Dedifferentiated amniotic fluid mesenchymal stem cell (primary cell): ENCODE measurements around the gene ACTA1.
"Not testable (repeated sequence)": the region's sequence is repeated elsewhere in the genome, so short reads cannot be mapped to it uniquely, and the experiment has no call there.

Experiments
- DNase-seq: peaks from one replicate; pipeline ENCODE4 v3.0.0-alpha.2; 2016; ENCODE audit errors: extremely low spot score

The ACTA1 gene

GRCh38 chr1:229440851-229441537 is 7.1 kb upstream of the ACTA1 start:
- DNase-seq: peak; percentile 58

GRCh38 chr1:229438021-229438420 is 4.1 kb upstream of the ACTA1 start:
- no peak for DNase-seq

- no peak for DNase-seq
These were observed 3.5 kb upstream of the ACTA1 start for GRCh38 chr1:229437443-229437842.

- DNase-seq: no peak
These were observed 2.3 kb upstream of the ACTA1 start for GRCh38 chr1:229436201-229436600.

DNA sequence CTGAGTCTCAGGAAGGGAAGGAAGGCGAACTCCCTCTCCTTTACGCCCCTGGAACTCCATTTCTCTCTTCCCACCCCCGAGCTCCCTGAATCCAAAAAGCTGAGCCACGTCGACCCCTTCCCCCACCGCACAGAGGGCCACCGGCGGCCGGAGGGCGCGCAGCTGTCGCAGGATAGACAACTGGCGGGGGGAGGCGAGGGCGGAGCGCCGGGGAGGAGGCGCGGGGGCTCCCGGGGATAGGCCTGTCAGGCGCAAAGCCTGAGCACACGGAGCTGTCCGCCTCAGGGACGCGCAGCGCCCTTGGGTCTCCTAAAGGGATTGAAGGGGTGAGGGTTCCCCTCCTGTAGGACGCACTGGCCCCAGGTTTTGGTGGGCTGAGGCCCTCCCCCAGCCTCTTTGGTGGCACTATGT is 752 bp upstream of the ACTA1 start:
- DNase-seq: no peak

DNA sequence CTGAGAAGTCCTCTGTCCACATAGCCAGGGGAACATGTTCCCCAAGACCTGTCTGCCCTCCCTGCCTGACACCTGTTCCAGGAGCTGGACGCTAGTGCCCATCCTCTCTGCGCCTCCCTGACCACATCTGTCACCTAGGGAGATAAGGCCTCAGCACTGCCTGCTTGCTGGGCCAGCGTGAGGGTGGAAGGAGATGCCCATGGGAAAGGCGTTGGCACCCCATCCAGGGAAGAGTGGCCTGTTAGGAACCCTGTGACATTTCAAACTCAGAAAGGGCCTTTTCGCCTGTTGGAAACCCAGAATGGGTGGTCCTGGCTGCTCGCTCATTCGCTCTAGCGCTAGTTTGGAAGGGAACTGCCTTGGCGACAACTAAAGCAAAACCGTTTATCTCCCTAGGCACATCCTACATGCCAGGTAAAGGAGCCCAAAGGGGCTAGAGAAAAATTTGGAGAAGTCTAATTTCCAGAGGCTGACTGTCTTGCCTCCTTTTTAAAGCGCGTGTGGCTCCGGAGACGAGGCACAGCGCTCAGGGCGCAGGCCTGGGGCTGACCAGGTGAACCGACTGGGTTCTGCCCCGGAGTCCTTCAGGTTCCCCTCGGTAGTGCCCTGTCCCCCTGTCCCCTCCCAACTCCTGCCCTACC is 410 bp downstream of the ACTA1 start:
- no peak for DNase-seq

- no peak for DNase-seq
These were observed 989 bp downstream of the ACTA1 start for GRCh38 chr1:229432905-229433304.

GRCh38 chr1:229432116-229432461 is 1.8 kb downstream of the ACTA1 start:
- DNase-seq: no peak

- DNase-seq: no peak
These were observed 2.4 kb downstream of the ACTA1 start for GRCh38 chr1:229431284-229432115.

DNA sequence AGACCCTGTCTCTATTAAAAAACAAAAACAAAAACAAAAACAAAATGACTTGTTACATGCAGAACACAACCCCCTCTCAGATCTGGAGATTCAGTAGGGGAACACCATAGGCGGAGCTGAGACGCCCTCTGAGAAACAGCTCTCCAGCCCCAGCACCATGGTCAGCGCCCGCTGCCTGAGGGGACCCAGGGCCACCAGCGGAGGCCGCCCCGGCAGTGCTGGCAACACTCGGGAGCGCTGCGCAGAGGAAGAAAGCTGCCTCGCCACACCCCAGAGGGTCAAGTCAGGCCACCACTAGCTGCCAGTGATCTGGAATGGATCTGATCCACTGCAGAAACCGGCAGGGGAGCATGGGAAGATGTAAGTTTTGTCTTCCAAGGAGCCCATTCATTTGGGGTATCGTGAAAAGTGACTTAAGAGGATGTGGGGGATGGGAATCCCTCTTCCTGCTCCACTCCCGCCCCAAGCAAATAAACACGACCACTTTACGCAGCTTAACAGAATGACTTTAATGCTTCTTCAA is 3.1 kb downstream of the ACTA1 start:
- DNase-seq: no peak

DNA sequence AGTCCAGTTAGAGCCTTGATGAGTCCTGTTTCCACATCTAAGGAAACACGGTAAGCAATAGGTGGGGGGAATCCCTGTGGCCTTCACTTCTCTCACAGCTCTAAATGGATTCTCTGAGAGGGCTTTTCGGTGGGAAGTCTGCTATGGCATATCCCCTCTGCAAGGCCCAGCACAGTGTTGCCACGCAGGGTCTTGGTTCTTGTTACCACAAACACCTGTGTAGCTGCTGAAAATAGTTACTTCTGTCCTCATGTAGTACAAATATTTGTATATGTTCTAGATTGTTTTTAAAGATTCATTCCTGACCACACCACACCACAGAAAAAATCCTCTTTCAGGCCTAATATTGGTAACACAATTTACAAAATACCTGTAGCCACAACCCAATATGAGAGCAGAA is 5.6 kb downstream of the ACTA1 start:
- no peak for DNase-seq

DNA sequence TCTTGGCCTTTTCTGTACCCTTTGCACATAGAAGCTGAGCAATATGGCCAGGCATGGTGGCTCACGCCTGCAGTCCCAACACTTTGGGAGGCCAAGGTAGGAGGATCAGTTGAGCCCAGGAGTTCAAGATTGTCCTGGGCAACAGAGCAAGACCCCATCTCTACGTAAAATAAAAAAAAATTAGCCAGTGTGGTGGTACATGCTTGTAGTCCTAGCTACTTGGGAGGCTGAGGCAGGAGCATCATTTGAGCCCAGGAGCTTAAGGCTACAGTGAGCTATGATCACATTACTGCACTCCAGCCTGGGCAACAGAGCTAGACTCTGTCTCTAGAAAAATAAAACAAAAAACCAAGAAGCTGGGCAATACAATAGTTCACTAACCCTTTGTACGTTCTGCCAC is 6.3 kb downstream of the ACTA1 start:
- DNase-seq: no peak

DNA sequence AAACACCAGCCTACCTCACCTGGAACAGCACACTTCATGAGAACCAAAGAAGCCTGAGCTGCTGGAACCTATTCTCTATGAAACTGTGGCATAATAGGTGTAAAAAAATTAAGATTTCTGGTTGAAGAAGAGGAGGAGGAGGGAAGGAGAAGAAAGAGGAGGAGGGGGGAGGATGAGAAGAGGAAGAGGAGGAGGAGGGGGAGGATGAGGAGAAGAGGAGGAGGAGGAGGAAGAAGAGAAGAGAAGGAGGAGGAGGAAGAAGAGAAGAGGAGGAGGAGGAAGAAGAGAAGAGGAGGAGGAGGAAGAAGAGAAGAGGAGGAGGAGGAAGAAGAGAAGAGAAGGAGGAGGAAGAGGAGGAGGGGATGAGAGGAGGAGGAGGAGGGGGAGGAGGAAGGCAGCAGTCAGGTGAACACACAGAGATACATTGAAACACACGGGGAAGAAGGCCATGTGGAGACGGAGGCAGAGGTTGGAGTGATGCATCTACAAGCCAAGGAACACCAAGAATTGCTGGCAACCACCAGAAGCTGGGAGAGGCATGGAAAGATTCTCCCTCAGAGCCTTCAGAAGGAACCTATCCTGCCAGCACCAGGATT is 8.2 kb downstream of the ACTA1 start:
- DNase-seq: no peak

DNA sequence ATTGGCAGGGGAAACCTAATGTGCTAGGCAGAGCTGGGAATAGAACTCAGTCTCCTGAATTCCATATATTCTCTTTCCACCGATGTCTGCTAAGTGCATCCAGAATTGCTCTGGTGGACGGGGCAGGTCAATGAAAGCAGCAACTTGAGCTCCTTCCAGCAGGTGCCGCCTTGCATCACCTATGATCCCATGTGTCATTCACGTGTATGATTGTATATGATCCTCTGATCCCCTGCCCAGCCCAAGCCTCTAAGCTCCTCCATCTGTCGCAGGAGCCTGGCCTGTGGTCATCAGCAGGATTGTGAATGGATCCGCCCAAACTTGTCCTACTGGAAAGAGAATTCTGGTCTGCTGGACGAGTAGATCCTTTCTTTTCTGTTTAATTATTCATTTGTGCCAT is 13.1 kb downstream of the ACTA1 start:
- no peak for DNase-seq

DNA sequence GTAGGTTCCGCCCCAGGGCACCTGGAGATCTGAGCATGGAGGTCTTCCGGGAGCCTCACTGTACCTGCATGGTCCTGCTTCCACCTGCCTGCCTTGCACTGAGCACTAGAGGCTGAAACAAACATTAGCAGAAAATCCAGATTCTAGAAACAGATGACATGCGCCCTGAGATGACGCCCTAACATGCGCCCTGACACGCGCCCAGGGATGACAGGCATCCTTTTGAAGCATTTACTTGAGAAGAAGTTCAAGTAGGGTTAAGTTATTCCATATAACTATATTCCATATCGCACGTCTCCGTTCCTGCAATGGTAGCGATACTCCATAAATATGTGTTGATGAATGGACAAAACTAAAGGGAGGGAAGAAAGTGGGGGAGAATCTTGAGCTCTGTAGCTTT is 13.7 kb downstream of the ACTA1 start:
- no peak for DNase-seq

DNA sequence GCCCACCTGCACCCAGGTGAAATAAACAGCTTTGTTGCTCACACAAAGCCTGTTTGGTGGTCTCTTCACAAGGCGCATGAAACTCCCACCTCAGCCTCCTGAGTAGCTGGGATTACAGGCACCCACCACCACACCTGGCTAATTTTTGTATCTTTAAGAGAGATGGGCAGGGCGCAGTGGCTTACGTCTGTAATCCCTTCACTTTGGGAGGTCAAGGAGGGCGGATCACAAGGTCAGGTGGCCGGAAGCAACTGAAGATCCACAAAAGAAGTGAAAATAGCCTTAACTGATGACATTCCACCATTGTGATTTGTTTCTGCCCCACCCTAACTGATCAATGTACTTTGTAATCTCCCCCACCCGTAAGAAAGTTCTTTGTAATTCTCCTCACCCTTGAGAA is 15.3 kb downstream of the ACTA1 start:
- DNase-seq: not testable (repeated sequence)

GRCh38 chr1:229412810-229413209 is 21.1 kb downstream of the ACTA1 start:
- DNase-seq: not testable (repeated sequence)

DNA sequence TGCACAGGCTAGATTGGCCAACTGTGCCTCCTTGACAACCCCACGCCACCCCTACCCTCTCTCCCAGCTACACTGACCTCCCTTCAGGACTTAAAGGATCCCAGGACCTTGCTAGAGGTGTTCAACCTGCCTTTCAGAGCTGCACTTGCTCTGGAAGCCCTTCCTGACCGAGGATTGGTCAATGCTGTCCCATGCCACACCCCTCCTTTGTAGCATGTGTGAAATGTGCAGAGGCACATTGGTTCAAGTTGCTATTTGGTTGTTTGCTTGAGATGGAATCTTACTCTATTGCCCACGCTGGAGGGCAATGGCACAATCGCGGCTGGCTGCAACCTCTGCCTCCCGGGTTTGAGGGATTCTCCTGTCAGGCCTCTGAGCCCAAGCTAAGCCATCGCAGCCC is 21.8 kb downstream of the ACTA1 start:
- no peak for DNase-seq

DNA sequence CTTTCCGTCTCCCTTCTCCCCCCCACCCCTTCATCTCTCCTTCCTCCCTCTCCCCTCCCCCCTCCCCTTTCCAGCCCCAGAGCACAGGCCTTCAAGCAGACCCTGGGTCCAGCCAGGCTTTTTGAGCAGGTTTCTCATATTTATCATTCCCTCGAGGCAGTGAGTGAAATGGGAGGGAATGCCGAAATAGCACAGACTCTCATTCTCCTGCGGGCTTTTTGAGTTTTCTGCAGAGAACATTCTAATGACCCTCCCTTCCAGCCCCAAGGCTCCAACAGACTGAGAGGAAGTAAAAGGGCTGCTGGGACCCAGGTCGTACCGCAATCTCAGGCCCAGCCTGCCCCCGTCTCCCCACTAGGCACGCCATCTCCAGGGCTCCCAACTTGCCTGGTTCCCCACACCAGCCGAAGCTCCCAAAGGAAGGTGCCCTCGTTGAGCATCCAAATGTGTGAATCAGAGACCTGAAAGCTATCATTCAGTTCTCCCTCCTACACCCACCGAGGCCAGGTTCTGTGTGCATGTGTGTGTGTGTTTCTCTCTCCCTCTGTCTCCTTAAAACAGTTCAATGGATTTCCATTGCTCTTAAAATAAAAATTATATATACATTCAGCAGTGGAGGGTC is 22.3 kb downstream of the ACTA1 start:
- DNase-seq: no peak

DNA sequence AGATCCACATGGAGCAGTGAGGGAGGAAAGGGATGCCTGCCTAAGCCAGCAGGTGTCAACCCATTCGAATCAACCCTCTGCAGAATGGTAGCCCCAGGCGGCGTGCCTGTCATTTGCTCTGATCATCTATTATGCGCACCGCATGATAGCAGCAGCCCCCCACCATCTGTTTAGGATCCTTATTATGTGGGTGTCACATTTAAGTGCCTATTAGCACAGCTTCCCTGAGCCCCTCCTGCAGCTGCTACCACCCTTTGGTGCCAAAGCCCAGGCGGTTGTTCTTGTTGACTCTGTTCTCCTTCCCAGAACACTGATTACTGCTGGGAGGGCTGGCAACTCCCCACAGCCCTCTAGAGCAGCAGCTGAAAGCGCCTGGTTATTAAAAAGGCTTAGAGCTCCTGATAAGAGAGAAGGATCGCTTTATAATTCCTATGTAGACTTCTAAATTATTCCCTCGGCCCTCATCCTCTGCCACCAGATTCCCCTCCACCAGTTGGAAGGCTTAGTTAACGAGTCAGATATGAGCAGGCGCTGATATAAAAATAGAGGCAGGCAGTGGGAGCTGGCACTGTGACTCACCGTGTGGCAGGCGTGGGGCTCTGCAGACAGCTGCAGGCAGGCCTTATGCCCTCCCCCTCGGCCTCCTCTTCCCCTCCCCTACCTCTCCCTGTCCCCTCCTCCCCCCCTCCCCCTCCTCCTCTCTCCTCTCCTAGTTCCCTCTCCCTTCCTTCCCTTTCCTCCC is 23.0 kb downstream of the ACTA1 start:
- peak; percentile 63 for DNase-seq

DNA sequence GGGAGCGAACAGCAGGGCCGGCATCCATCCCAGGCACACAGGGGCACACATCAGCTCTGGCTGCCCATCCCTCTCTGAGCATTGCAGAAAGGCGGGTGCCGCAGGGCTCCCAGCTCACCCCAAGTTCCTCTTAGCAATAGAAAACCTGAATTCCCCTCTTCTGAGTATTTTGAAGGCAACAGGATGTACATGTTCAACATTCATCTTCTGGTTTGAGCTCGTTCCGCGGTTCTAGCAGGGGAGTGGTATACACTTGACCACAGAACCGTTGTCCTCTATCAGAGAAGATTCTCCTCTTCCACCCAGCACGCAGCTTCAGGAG is 23.6 kb downstream of the ACTA1 start:
- no peak for DNase-seq
